GM03348 (cell line): ENCODE measurements around the gene DMBT1.

Source experiments
- DNase-seq: peaks from one replicate; pipeline ENCODE4 v3.0.0; 2012; ENCODE audit warnings: low spot score

DMBT1 gene

DNA sequence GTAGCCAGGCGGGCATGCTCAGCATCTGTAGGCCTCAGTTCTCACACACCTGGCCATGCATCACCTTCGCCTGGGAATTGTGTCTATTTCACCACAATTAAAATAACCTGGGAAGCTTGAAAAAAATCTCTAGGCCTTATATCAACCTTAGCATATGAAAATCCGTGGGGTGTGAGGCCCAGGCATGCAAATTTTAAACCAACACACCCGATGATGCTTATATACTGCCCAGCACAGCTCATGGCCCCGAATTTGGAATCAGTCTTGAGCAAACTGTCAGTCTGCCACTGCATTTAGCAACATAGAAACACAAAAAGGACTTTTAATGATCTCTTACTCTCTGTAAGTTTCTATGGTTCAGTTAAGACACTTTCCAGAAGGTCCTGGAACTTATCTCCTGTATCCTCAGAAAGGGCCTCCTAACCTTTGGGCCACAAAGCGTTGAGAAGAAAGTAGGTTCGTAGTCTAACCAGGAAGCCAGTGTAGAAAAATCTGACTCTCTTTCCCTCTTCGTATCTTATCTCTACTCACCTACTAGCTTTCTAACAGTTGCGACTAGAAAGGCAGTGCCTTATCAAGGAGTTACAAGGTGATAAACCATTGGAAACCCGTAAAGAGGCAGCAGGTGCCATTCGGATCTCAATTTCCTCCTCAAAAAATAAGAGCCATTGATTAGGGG lies 12.0 kb upstream of the DMBT1 start:
- no peak for DNase-seq

DNA sequence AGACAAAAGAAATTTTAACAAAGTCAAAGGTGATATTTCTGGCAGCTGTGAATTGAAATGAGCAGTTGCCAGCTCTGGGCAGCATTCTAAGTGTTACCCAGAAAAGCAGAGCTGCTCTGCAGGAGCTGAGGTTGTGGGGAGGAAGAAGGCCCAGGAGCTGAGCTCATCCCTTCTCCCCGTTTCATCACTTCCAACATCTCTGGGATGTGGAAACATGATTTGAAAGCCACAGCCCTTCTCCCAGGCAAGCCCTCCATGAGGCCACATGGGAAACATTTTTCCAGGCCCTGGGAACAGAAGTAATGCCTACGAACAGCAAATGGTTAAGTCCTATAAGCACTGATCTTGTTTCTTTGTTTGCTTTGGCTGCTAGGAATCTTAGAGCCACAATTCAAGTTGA lies 10.9 kb upstream of the DMBT1 start:
- no peak for DNase-seq

DNA sequence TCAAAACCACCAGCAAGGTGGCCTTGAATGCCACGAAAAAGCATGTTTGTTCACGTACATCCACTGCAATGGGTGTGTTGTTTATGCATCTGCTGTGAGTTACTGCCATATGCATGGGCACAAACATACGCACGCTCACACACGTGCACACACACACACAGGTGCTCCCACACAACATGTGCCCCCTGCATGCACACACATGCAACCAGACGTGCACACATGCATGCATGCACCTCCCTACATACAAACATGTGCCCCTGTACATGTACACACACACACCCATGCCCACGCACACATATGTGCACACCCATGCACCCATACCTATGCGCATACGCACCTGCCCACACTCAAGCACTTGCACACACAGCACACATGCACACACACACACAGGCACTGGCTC lies 10.1 kb upstream of the DMBT1 start:
- no peak for DNase-seq

DNA sequence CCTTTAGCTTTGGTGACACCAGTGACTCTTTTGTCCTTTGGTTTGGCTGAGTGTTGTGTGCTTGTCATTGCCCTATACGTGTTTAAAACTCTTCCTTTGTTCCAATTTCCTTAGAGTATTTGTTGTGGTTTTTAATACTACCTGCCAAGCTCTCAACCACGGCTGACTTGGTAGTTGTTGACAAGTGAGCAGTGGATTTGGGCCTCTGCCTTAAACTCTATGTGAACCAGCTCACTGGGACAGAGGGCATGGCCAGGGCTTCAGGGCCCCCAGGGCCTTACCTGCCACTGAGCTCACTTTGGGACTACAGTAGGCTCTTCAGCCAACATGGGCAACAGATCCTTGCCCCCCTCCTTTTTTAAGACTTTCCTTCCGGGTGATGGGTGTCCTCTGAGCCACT lies 9.6 kb upstream of the DMBT1 start:
- no peak for DNase-seq

DNA sequence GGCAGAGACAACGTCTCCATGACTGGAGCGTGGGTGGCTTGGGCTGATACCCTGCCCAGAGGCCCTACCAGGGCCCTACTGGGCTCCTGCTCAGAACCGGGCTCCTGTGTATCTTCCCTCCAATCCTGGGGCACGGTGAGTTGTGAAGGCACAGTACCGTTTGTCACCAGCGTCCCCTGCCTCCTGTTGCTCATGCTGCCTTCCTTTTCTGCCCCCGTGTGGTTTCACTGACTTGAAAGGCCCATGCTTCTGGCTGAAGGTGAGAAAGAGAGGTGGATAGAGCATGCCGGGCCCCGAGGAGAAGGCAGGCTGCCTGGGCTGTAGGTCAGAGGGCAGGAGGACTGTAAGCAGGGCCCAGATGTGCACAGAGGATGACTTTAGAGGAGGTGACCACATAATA lies 9.1 kb upstream of the DMBT1 start:
- no peak for DNase-seq

DNA sequence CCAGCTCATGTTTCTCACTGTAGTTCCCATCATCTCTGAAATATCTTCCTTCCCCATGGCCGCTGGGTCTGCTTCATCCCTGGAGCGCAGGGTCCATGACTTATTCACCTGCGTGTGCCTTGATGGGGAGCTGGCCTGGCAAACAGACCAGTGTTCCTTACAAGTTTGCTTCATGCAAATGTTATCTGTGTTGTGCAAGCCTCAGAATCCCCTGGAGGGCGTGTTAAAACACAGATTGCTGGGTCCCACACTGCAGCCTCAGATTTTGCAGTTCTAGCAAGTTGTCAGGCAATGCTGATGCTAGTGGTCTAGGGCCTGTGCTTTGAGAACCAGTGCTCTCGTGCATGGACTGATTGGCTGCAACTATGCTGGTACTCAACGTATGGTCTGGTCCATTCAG lies 7.2 kb upstream of the DMBT1 start:
- no peak for DNase-seq

DNA sequence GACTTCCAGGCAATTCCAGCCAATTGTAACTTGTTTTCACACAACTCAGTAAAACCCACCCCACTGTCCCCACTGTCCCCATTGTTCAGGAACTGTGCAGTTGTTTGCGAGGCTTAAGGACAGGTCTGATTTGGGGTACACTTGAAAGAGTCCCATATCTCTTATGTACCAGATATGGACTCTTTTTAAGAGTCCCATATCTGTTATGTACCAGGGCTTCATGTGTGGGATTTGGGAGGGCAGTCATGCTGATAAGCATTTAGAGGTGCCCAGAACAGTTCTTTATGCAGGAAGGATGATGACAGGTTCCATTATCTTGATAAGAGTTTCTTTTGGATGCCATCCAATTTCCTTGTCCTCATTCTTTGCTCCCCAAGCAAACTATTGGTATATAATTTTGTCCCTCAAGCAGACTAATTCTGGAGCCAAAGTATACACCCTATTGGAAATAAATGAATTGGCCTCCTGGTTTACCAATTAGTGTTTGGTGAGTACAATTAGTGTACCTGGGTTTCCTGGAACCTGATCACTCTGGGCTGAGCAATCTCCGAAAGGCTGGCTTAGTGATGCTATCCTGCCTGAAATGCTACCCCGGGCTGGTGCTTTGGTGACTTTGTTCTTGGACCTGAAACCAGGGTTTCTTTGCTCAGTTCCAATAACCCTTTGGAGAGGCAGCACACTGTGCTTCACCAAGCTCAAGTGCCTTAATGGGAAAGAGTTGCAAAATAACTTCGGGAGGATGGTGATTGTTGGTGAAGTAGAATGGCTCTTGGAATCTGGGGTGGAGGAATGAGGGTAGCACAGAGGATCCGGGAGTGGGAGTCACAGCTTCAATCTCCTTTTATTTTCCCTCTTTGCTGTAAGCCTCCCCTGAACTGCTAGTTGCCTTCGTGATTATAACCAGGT lies 6.2 kb upstream of the DMBT1 start:
- no peak for DNase-seq

DNA sequence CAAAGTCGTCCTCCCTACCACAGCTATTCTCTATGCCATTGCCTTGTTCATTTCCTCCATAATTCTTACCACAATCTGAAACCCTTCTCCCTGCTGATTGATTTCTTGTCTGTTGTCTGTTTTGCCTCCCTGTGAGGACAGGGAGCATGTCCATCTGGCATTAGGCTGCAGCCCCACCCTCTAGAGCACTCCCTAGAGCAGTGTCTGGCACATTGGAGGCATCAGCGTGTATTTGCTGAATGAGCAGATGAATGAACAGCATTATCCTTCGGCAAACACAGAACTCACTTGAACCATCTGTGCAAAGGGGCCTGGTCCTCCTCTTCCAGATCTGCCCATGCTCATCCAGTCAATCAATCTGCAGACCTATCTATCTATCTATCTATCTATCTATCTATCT lies 5.1 kb upstream of the DMBT1 start:
- DNase-seq, result no peak

DNA sequence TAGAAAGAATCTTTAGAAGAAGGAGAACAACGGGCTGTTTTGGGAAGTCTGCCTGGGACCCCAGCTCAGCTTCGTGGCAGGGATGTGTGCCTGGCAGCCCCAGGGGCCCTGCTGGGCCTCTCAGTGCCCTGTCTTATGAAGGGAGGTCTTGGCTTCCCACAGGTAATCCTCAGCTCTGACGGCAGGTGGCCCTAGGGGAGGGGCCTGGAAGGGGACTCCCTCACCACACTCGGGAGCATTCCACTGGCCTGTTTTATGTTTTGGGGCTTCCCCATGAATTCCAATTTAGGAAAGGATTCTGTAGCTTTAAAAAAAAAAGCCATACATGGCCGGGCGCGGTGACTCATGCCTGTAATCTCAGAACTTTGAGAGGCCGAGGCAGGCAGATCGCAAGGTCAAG lies 3.0 kb upstream of the DMBT1 start:
- DNase-seq, result no peak

DNA sequence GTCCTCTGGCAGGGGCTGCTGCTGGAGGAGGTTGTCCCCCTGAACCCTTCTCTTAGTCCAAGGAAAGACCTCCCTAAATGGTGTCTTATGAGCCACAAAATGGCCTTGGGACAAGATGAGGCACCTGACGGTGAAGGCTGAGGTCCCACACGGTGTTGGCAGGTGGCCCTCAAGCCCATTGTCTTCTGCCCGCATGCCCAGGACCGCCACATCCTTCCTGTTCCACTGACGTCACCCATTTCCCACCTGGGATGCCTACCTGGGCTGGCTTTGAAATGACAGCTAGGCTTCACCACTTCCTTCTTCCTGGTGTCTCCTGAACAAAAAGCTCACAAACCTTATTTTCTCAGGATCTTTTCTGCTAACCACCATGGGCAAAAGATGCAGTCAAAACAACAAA lies 2.1 kb upstream of the DMBT1 start:
- no peak for DNase-seq

DNA sequence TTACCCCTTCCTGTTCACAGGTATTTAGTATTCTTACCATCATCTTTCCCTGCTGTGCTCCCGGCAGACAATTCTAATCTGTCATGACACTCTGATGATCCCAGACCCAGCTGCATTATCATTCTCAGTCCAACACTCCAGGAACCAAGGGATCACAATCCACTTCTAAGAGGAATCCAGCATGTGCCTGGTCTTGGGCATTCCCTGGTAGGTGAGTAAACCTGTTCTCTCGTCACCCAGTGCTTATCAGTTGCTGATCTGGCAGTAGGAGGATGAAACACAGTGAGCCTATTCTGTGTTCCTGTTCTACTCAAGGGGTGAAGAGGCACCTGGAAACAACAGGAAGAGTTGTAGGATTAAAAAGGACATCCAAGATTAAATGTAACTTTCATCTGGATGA lies 1.3 kb upstream of the DMBT1 start:
- no peak for DNase-seq

DNA sequence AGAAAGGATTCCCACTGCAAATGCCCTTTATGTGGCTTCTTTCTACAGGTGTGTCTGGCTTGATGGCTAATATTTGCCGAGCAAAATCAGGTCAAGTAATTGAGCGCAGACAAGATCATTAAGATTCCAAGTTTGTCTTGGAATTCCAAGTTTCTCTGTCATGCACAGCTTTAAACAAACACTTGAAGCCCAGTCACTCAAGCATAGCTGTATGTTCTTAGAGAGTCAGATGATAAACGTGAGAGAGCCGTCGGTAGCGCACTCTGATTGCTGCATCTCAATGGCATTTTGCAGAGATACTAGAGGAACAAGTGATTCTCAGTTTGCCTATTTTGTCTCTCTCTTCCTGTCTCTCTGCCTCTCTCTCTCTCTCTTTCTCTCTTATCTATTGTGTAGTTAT lies 658 bp downstream of the DMBT1 start:
- DNase-seq, result no peak

DNA sequence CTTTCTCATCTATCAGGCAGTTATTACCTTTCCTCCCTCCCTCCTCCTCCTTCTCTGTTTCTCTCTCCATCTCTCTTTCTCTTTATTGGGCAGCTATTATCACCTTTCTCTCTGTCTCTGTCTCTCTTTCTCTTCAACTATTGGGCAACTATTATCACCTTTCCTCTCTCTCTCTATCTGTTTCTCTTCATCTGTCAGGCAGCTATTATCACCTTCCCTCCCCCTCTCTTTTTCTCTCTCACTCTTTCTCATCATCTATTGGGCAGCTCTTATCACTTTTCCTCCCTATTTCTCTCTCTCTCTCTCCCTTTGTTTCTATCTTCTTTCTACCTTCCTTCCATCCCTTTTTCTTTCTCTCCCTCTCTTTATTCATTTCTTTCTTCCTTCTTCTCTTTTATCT lies 1.2 kb downstream of the DMBT1 start:
- DNase-seq, result no peak

DNA sequence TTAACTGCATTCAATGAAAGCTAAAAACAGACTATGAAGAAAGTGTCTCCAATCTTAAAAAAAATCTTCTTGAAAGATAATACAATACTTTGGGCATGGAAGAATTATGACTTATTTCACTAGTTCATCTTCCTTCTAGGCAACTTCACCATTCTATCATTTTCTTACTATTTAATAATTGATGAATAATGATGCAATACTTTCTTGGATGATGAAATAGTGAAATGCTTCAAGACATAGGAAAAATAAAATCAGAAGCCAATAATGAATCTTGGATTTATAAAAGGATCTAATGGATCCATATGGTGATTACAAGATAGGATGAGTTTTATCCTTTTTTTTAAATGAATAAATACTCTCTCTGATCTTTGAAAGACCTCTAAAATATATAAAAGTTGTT lies 4.4 kb downstream of the DMBT1 start:
- no peak for DNase-seq

DNA sequence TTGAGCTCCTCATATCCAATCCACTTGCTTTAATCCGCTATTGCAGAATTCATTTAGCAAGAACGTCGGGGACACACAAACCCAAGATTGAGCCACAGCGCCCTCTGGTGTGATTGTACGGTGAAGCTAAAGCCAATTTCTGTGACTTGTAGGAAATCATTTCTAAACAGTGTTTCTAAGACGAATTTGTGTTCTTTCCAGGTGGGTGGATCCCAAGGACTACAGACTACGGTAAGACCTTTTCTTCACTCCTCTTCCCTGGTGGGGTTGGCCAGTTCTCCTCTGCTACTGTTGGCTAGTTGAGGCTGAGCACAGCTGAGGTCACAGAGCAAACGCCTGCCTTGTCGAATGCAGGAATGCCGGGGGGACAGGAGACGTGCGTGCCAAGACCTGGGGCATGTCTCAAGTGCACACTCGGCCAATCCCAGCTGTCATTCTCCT lies 5.2 kb downstream of the DMBT1 start:
- peak; percentile 81 for DNase-seq

DNA sequence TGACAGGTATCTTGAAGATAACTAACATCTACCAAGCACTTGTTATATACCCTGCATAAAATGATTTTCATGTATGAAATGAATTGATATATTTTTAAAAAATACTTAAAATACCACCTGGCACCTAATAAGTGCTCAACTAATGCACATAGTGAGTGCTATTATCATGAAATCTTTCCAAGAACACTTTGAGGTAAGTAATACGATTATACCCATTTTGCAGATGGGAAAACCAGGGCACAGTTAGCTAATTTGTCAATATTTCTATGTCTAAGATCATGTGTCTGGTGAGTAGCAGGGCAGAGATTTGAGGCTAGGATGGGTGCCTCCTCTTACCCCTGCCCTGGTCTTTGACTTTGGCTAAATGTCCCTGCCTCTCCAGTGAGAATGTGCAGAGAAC lies 6.1 kb downstream of the DMBT1 start:
- no peak for DNase-seq

DNA sequence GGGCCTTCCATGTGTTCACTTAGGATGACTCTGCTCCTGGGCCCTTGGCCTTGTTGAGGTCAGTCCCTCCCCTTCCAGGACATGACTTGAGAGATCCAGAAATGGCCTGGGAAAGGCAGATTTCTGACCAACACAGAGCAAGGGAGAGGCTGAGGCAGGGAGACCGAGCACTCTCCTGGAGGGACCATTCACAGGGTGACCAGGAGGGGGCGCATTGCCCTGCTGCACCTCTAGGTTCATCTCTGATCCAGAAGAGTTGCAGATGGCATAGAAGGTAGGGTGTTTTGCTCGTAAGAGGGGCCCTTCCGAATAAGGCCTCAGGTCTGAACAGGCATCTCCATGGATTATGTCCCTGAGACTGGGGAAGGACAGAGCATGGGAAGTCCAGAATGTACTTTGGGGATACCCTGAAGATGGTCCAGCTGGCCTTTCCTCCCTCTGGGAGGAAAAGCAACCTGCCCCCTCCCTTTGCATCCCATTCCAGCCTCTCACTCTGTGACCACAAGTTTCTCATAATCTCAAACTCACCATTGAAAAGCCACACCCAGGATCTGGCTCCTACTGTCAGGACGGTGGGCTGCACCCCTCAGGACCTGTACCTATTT lies 6.6 kb downstream of the DMBT1 start:
- DNase-seq, result peak; percentile 59

DNA sequence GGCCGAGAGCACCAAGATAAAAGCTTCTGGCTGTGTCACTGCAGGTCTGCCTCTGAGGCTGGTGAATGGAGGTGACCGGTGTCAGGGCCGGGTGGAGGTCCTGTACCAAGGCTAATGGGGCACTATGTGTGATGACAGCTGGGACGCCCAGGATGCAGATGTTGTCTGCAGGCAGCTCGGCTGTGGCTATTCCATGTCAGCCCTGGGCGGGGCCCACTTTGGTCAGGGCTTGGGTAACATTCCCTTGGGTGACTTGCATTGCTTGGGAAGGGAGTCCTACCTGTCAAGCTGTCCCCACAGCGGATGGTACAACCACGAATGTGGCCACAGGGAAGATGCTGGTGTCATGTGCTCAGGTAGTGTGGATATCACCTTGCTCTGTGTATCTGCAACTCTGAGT lies 8.0 kb downstream of the DMBT1 start:
- no peak for DNase-seq

DNA sequence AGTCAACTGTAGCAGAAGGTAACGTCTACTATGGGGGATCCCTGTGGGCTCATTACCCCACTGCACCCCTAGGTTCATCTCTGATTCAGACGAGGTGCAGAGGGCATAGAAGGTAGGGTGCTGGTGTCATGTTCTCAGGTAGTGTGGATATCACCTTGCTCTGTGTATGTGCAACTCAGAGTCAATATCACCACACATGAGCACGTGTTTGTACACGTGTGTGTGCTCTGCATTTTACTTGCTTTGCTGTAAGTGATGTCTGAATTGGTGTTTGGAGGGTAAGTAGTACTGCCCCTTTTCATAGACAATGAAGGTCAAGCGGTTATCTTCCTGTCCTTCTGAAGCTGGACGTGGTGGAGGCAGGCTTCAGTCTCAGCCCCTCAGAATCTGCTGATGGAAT lies 10.4 kb downstream of the DMBT1 start:
- DNase-seq, result no peak

DNA sequence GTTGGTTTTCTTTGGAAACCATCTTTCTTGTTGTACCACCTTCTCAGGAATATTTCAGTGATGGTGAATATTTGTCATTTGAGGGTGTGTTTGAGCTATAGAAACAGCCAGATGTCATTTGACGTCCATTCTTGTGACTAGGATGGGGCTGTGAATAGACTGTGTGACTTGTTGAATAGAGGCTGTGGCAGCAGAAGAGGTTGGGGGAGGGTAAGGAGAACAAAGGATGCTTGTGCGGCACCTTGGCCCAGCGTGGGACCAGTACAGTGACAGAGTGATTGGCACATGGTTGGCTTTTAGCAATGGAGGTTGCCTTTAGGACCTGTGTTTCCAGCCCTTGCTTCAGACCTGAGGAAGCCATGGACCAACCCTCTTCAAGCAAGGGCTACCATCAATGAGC lies 11.3 kb downstream of the DMBT1 start:
- DNase-seq, result no peak

DNA sequence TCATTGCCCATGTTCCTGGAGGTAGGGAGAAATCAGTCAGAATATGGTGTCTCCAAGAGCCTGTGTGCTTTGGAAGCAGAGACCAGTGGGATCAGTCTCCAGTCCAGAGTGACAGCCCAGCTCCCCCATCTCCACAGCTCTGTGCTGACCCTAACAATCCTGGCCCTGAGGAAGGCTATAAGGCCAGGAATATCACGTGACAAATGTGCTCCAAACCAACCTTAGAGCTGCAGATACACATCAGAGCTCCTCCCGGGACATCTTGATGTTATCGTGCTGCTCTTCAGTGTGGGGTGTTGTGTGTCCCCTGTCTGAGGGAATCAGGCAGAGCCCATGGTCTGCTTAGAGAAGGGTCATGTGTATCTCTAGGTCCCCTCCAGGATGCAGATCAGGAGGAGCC lies 15.2 kb downstream of the DMBT1 start:
- DNase-seq, result no peak

DNA sequence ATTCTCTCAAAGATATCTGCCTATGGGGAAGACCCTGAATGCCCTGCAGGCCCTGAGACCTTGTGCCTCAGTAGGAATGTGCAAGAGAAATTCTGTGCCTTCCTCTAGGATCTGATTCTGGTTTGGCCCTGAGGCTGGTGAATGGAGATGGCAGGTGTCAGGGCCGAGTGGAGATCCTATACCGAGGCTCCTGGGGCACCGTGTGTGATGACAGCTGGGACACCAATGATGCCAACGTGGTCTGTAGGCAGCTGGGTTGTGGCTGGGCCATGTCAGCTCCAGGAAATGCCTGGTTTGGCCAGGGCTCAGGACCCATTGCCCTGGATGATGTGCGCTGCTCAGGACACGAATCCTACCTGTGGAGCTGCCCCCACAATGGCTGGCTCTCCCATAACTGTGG lies 15.7 kb downstream of the DMBT1 start:
- DNase-seq, result no peak

DNA sequence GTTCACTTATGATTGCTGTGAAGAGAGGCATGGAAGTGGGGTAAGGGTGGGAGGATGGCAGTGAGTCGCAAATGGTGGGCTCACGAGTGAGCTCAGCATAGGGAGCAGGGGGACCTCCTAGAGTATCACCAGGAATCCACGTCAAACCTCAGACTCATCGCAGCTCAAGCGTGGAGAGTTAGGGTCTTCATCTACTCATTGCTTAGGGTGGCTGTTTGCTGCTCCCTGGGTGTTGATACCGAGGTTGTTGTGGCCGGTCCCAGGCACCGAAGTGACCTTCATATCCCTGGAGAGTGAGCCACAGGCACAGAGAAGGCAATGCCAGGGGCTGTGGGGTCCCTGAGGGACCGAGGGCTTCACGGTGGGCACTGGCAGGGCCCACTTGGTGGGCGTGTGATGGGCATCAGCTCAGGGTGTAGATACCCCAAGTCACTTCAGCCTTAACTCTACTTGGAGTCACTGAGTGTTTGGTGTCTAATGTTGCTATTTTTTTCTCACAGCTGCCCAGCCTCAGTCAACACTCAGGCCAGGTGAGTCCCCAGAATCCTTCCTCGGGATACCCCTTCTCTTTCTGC lies 16.8 kb downstream of the DMBT1 start:
- DNase-seq, result no peak
